HCT116 (cell line): ENCODE measurements around the gene BEGAIN. TPM values are rescaled to one million over a fixed set of nuclear protein-coding genes. Genes with fewer than 3 reads are reported as not detected.

Source experiments
- ATAC-seq: fragments of 200-7000 bp; cut with Tn5 transposase; 2 replicates; pipeline ENCODE4 v1.9.1; 2020; ENCODE audit warnings: mild to moderate bottlenecking, moderate library complexity
- BruUV-seq: library from RNA; stranded (reverse); fragments of 400-500 nt; replicated peaks from 2 replicates; lab custom pipeline; 2021; lab: Mats Ljungman, UMichigan
- CTCF ChIA-PET: fragments of 300-600 bp; sonication (Branson Sonifier 250); formaldehyde crosslinking; loops from one replicate; lab custom pipeline; 2021; ENCODE audit warnings: antibody characterized with exemption; lab: Charles Lee
- POLR2A ChIA-PET: fragments of 300-600, 350-600 bp; sonication (Branson Sonifier 250); formaldehyde crosslinking; loops from one replicate; lab custom pipeline; 2021; ENCODE audit warnings: antibody characterized with exemption; lab: Charles Lee
- RAD21 ChIA-PET, 2 experiments: fragments of 300-600 bp; sonication (Branson Sonifier 250); formaldehyde crosslinking; loops; one replicate each; lab custom pipeline; 2023; ENCODE audit warnings: low total read pairs in 2 of 2; ENCODE audit not compliant: uncharacterized antibody in 2 of 2, unreplicated experiment in 2 of 2, low non-redundant PET in 1 of 2; lab: Charles Lee
- DNase-seq: peaks from one replicate; pipeline ENCODE4 v3.0.0-alpha.2; 2010; ENCODE audit warnings: low read depth, low spot score
- H2AFZ ChIP-seq: fragments of 200-600 bp; shearing (Covaris generic), sonication (generic); 2 replicates; pipeline ENCODE4 v1.6.1; 2017; ENCODE audit warnings: low read depth, mixed run types, mixed read lengths, antibody characterized with exemption, low read length; ENCODE audit not compliant: poor library complexity, severe bottlenecking
- H3K27ac ChIP-seq: 2 replicates; pipeline ENCODE4 v1.5.1; 2012; ENCODE audit warnings: low read depth, low read length
- H3K27me3 ChIP-seq: fragments of 200-600 bp; sonication (generic); 2 replicates; pipeline ENCODE4 v1.6.1; 2016; ENCODE audit warnings: mixed run types, low read length, mixed read lengths; ENCODE audit not compliant: insufficient read depth
- H3K36me3 ChIP-seq, 2 experiments: fragments of 200-500 bp in 1 of 2; fragments of 200-600 bp in 1 of 2; sonication (Bioruptor generic) in 1 of 2; sonication (generic) in 1 of 2; 2 replicates each; pipeline versions ENCODE4 v1.5.1 to v1.6.1; 2014 to 2016; ENCODE audit warnings: low read length in 2 of 2, inconsistent platforms in 1 of 2, mixed read lengths in 1 of 2, mixed run types in 1 of 2; ENCODE audit not compliant: insufficient read depth in 2 of 2, control insufficient read depth in 1 of 2
- H3K4me1 ChIP-seq, 2 experiments: fragments of 200-600 bp in 1 of 2; sonication (generic) in 1 of 2; 2 replicates each; pipeline versions ENCODE4 v1.5.1 to v1.6.1; 2012 to 2017; ENCODE audit warnings: low read length in 2 of 2, inconsistent platforms in 1 of 2, mild to moderate bottlenecking in 1 of 2, mixed read lengths in 1 of 2, mixed run types in 1 of 2, moderate library complexity in 1 of 2; ENCODE audit not compliant: insufficient read depth in 2 of 2, control insufficient read depth in 1 of 2
- H3K4me2 ChIP-seq: fragments of 200-600 bp; sonication (generic); 2 replicates; pipeline ENCODE4 v1.6.1; 2017; ENCODE audit warnings: mixed run types, low read length, mixed read lengths
- H3K4me3 ChIP-seq, 2 experiments: fragments of 200-600 bp in 1 of 2; sonication (generic) in 1 of 2; replicated peaks in 1 of 2; 2 replicates each; pipeline ENCODE4 v1.5.1; 2011 to 2016; ENCODE audit warnings: low read length in 2 of 2, control low read depth in 1 of 2, low read depth in 1 of 2, mild to moderate bottlenecking in 1 of 2, mixed read lengths in 1 of 2, mixed run types in 1 of 2
- H3K79me2 ChIP-seq: fragments of 200-600 bp; sonication (generic); 2 replicates; pipeline ENCODE4 v1.6.1; 2017; ENCODE audit warnings: mild to moderate bottlenecking, mixed run types, low read length, moderate library complexity, mixed read lengths; ENCODE audit not compliant: insufficient read depth
- H3K9ac ChIP-seq: fragments of 200-600 bp; sonication (generic); 2 replicates; pipeline ENCODE4 v1.6.1; 2016; ENCODE audit warnings: low read length, mixed read lengths
- H3K9me2 ChIP-seq: fragments of 200-600 bp; sonication (generic), shearing (Covaris generic); 2 replicates; pipeline ENCODE4 v1.6.1; 2017; ENCODE audit warnings: mixed run types, mild to moderate bottlenecking, moderate library complexity; ENCODE audit not compliant: insufficient read depth
- H3K9me3 ChIP-seq, 2 experiments: fragments of 200-500 bp in 1 of 2; fragments of 200-600 bp in 1 of 2; sonication (Bioruptor generic) in 1 of 2; sonication (generic) in 1 of 2; 2 replicates each; pipeline ENCODE4 v1.6.1; 2014 to 2017; ENCODE audit warnings: low read length in 2 of 2, mixed read lengths in 2 of 2, inconsistent platforms in 1 of 2, low read depth in 1 of 2, mild to moderate bottlenecking in 1 of 2, mixed run types in 1 of 2, moderate library complexity in 1 of 2; ENCODE audit not compliant: control insufficient read depth in 1 of 2, insufficient read depth in 1 of 2
- H4K20me1 ChIP-seq: fragments of 200-600 bp; sonication (generic), shearing (Covaris generic); 2 replicates; pipeline ENCODE4 v1.6.1; 2017; ENCODE audit warnings: mixed run types, mild to moderate bottlenecking, moderate library complexity; ENCODE audit not compliant: insufficient read depth
- CBX3 ChIP-seq: IDR thresholded peaks from 2 replicates; pipeline ENCODE4 v1.6.1; 2012; ENCODE audit warnings: low read depth
- CTCF ChIP-seq, 3 experiments: fragments of 200-600 bp in 1 of 3; sonication (generic) in 1 of 3; IDR thresholded peaks in 2 of 3; conservative IDR thresholded peaks in 1 of 3; 2 replicates each; pipeline ENCODE4 v1.5.1; 2012 to 2017; ENCODE audit warnings: low read depth in 2 of 3, low read length in 2 of 3, antibody characterized with exemption in 1 of 3, borderline replicate concordance in 1 of 3, control low read depth in 1 of 3, mild to moderate bottlenecking in 1 of 3, mixed read lengths in 1 of 3, mixed run types in 1 of 3, moderate library complexity in 1 of 3; ENCODE audit not compliant: insufficient read depth in 1 of 3
- ELF1 ChIP-seq: IDR thresholded peaks from 2 replicates; pipeline ENCODE4 v1.6.1; 2012; ENCODE audit warnings: low read depth, borderline replicate concordance
- POLR2AphosphoS5 ChIP-seq: IDR thresholded peaks from 2 replicates; pipeline ENCODE4 v1.6.1; 2011; ENCODE audit warnings: mild to moderate bottlenecking, low read depth, low read length, moderate library complexity
- RAD21 ChIP-seq: IDR thresholded peaks from 2 replicates; pipeline ENCODE4 v1.6.1; 2012; ENCODE audit warnings: low read depth, mild to moderate bottlenecking
- SP1 ChIP-seq: IDR thresholded peaks from 2 replicates; pipeline ENCODE4 v1.6.1; 2012; ENCODE audit warnings: low read depth
- SRF ChIP-seq: IDR thresholded peaks from 2 replicates; pipeline ENCODE4 v1.6.1; 2012; ENCODE audit warnings: low read depth
- ZFX ChIP-seq: fragments of 450-650 bp; IDR thresholded peaks from 2 replicates; pipeline ENCODE4 v1.6.1; 2017
- intact Hi-C: fragments of 100-400 bp; cut with micrococcal nuclease; formaldehyde crosslinking; loops from 2 replicates; pipeline ENCODE4 v1.10.0; 2022
- total RNA-seq: library from RNA; stranded (reverse); gene quantifications from one replicate; pipeline ENCODE4 v1.2.1, GENCODE V29; 2021; ENCODE audit not compliant: unreplicated experiment

BEGAIN gene
- total RNA-seq, 1 experiment from 2014 or later, result 8.5 TPM

- ChIA-PET RAD21 (no interaction called here), POLR2A (no interaction called here), CTCF (interaction anchor here (1.1 kb wide), 1 partner anchor 52 kb away, joined by 3 read pairs; no protein-coding TSS in a partner anchor)
- H3K27me3 ChIP-seq, result no peaks in the 10 kb centered on the region
- no TSS peak for BruUV-seq
- TF ChIP-seq SP1 (no peak), SRF (no peak), POLR2AphosphoS5 (no peak), ELF1 (no peak), RAD21 (no peak), ZFX (no peak), CBX3 (no peak), CTCF (IDR thresholded peaks at IDR 0.05 in 2 of 3, conservative IDR thresholded peaks at IDR 0.05 in 1 of 3; ENCODE audit: borderline replicate concordance in 1 of 3, insufficient read depth in 1 of 3, low read depth in 2 of 3, low read length in 2 of 3) (no peak)
- H3K79me2 ChIP-seq, result no peaks in the 10 kb centered on the region
- no peaks in the 10 kb centered on the region for H4K20me1 ChIP-seq
- intact Hi-C loops, result no loop called here
- ATAC-seq (no peak), DNase-seq (no peak)
- H3K27ac ChIP-seq, result no peak overlapping the region
- H3K9me2 ChIP-seq, result no peaks in the 10 kb centered on the region
- no peaks in the 10 kb centered on the region for H3K9me3 ChIP-seq
- H3K36me3 ChIP-seq, result no peaks in the 10 kb centered on the region
- no peak overlapping the region for H3K4me3 ChIP-seq
- no peak overlapping the region for H2AFZ ChIP-seq
- no peak overlapping the region for H3K9ac ChIP-seq
- H3K4me2 ChIP-seq, result no peak overlapping the region
- H3K4me1 ChIP-seq, result peaks cover 0 to 6% of the 10 kb centered on the region in 2 experiments; a peak in 1 of 4 replicates
These were observed 10.8 kb downstream of the BEGAIN start for GRCh38 chr14:100576091-100577085.
